H1 (cell line): Measurements from ENCODE around the gene ZNF385B. TPM values are rescaled to one million over a fixed set of nuclear protein-coding genes. Genes with fewer than 3 reads are reported as not detected.

ENCODE experiments used
- CTCF ChIA-PET: fragments of 300-600 bp; sonication (Branson Sonifier 250); formaldehyde crosslinking; loops from one replicate; lab custom pipeline; 2021; ENCODE audit not compliant: partially characterized antibody; lab: Charles Lee
- POLR2A ChIA-PET: fragments of 300-600 bp; sonication (Branson Sonifier 250); formaldehyde crosslinking; loops from one replicate; lab custom pipeline; 2021; ENCODE audit warnings: inconsistent platforms; ENCODE audit not compliant: partially characterized antibody; lab: Charles Lee
- DNase-seq, 2 experiments: peaks; one replicate each; pipeline versions ENCODE4 v3.0.0 to v3.0.0-alpha.2; 2010 to 2022; ENCODE audit warnings: low spot score in 2 of 2, low read depth in 1 of 2, mixed read lengths in 1 of 2
- FAIRE-seq: peaks from 2 replicates; lab custom pipeline; 2011; peaks lifted over from hg19 to GRCh38; lab: Jason Lieb, UNC
- H2AFZ ChIP-seq: 2 replicates; pipeline ENCODE4 v1.8.1; 2012; ENCODE audit warnings: low read length, inconsistent platforms
- H2AK5ac ChIP-seq: 2 replicates; pipeline ENCODE4 v1.6.1; 2013; ENCODE audit warnings: low read depth, low read length
- H2BK120ac ChIP-seq: replicated peaks from 2 replicates; pipeline ENCODE3; 2013; ENCODE audit warnings: low read depth, low read length, inconsistent platforms
- H2BK12ac ChIP-seq: 2 replicates; pipeline ENCODE4 v1.6.1; 2013; ENCODE audit warnings: low read depth, low read length
- H2BK15ac ChIP-seq: 2 replicates; pipeline ENCODE4 v1.6.1; 2013; ENCODE audit warnings: low read length
- H2BK20ac ChIP-seq: 2 replicates; pipeline ENCODE4 v1.6.1; 2013; ENCODE audit warnings: low read length
- H2BK5ac ChIP-seq: 2 replicates; pipeline ENCODE4 v1.6.1; 2013; ENCODE audit warnings: low read depth, low read length
- H3K14ac ChIP-seq: 2 replicates; pipeline ENCODE4 v1.6.1; 2013; ENCODE audit warnings: inconsistent platforms; ENCODE audit not compliant: insufficient read length
- H3K18ac ChIP-seq: 2 replicates; pipeline ENCODE4 v1.6.1; 2013; ENCODE audit warnings: low read length; ENCODE audit errors: extremely low read depth
- H3K23ac ChIP-seq: 2 replicates; pipeline ENCODE4 v1.6.1; 2013; ENCODE audit warnings: inconsistent platforms; ENCODE audit not compliant: insufficient read length
- H3K23me2 ChIP-seq: 2 replicates; pipeline ENCODE4 v1.6.1; 2013; ENCODE audit warnings: low read depth, low read length
- H3K27ac ChIP-seq: 2 replicates; pipeline ENCODE4 v1.6.1; 2011; ENCODE audit warnings: low read depth, low read length, inconsistent platforms
- H3K27me3 ChIP-seq, 4 experiments: replicated peaks in 1 of 4; 1 replicate in 1 of 4; 2 replicates in 3 of 4; pipeline versions ENCODE4 v1.6.1 to v1.8.1; 2011 to 2013; ENCODE audit warnings: low read length in 3 of 4, mild to moderate bottlenecking in 3 of 4, inconsistent platforms in 2 of 4, mixed read lengths in 2 of 4, moderate library complexity in 1 of 4; ENCODE audit not compliant: control insufficient read depth in 3 of 4, insufficient read depth in 3 of 4; ENCODE audit errors: extremely low read depth in 1 of 4
- H3K36me3 ChIP-seq, 4 experiments: 2 replicates each; pipeline versions ENCODE4 v1.6.1 to v1.8.1; 2011 to 2013; ENCODE audit warnings: mild to moderate bottlenecking in 4 of 4, low read length in 3 of 4, moderate library complexity in 2 of 4, control low read depth in 1 of 4, inconsistent platforms in 1 of 4; ENCODE audit not compliant: insufficient read depth in 4 of 4, control insufficient read depth in 2 of 4
- H3K4ac ChIP-seq: replicated peaks from 2 replicates; pipeline ENCODE3; 2013; ENCODE audit warnings: low read length, low read depth, mixed read lengths, inconsistent platforms; ENCODE audit not compliant: insufficient read length
- H3K4me1 ChIP-seq, 4 experiments: replicated peaks in 1 of 4; 1 replicate in 1 of 4; 2 replicates in 3 of 4; pipeline versions ENCODE4 v1.6.1 to v1.8.1; 2011 to 2013; ENCODE audit warnings: low read length in 3 of 4, inconsistent platforms in 2 of 4, mixed read lengths in 1 of 4; ENCODE audit not compliant: insufficient read depth in 4 of 4, control insufficient read depth in 3 of 4
- H3K4me2 ChIP-seq, 2 experiments: 2 replicates each; pipeline versions ENCODE4 v1.6.1 to v1.8.1; 2011 to 2013; ENCODE audit warnings: low read depth in 2 of 2, low read length in 2 of 2, control low read depth in 1 of 2, inconsistent platforms in 1 of 2, mild to moderate bottlenecking in 1 of 2; ENCODE audit not compliant: insufficient read depth in 1 of 2
- H3K4me3 ChIP-seq, 4 experiments: fragments of 200-600, 300-600 bp in 1 of 4; sonication (generic), shearing (Covaris generic), sonication (Bioruptor Twin) in 1 of 4; 2 replicates each; pipeline versions ENCODE4 v1.5.1 to v1.8.1; 2011 to 2016; ENCODE audit warnings: low read length in 4 of 4, low read depth in 3 of 4, control low read depth in 2 of 4, inconsistent platforms in 2 of 4, mild to moderate bottlenecking in 2 of 4, mixed read lengths in 1 of 4, moderate library complexity in 1 of 4; ENCODE audit not compliant: insufficient read depth in 2 of 4; ENCODE audit errors: extremely low read depth in 1 of 4
- H3K56ac ChIP-seq: replicated peaks from 2 replicates; pipeline ENCODE3; 2013; ENCODE audit warnings: low read depth, mild to moderate bottlenecking, mixed read lengths, low read length, inconsistent platforms; ENCODE audit not compliant: insufficient read length
- H3K79me1 ChIP-seq: 2 replicates; pipeline ENCODE4 v1.6.1; 2013; ENCODE audit warnings: low read depth, low read length, control low read depth
- H3K79me2 ChIP-seq, 2 experiments: 2 replicates each; pipeline versions ENCODE4 v1.6.1 to v1.8.1; 2012 to 2013; ENCODE audit warnings: low read length in 2 of 2, mild to moderate bottlenecking in 2 of 2, inconsistent platforms in 1 of 2; ENCODE audit not compliant: insufficient read depth in 2 of 2, control insufficient read depth in 1 of 2
- H3K9ac ChIP-seq, 4 experiments: replicated peaks in 1 of 4; 1 replicate in 1 of 4; 2 replicates in 3 of 4; pipeline versions ENCODE4 v1.6.1 to v1.8.1; 2011 to 2013; ENCODE audit warnings: low read depth in 3 of 4, low read length in 3 of 4, control low read depth in 2 of 4, mild to moderate bottlenecking in 2 of 4, moderate library complexity in 2 of 4, inconsistent platforms in 1 of 4; ENCODE audit errors: extremely low read depth in 1 of 4
- H3K9me3 ChIP-seq, 2 experiments: 2 replicates each; pipeline versions ENCODE4 v1.6.1 to v1.8.1; 2012 to 2013; ENCODE audit warnings: mild to moderate bottlenecking in 2 of 2, moderate library complexity in 2 of 2, control low read depth in 1 of 2, inconsistent platforms in 1 of 2, low read depth in 1 of 2, low read length in 1 of 2, mixed read lengths in 1 of 2; ENCODE audit not compliant: insufficient read depth in 2 of 2
- H4K20me1 ChIP-seq, 2 experiments: replicated peaks in 1 of 2; 2 replicates each; pipeline versions ENCODE3 to v1.8.1; 2011 to 2013; ENCODE audit warnings: inconsistent platforms in 2 of 2, low read length in 2 of 2, mild to moderate bottlenecking in 1 of 2; ENCODE audit not compliant: insufficient read depth in 2 of 2, control insufficient read depth in 1 of 2
- H4K5ac ChIP-seq: 2 replicates; pipeline ENCODE4 v1.6.1; 2013; ENCODE audit warnings: low read length, low read depth, mixed read lengths, inconsistent platforms; ENCODE audit not compliant: insufficient read length
- H4K8ac ChIP-seq: 2 replicates; pipeline ENCODE4 v1.8.0; 2013; ENCODE audit warnings: mild to moderate bottlenecking, moderate library complexity, low read length, inconsistent platforms; ENCODE audit not compliant: insufficient read depth; ENCODE audit errors: extremely low read depth
- H4K91ac ChIP-seq: replicated peaks from 2 replicates; pipeline ENCODE3; 2013; ENCODE audit warnings: low read length, mixed read lengths, inconsistent platforms; ENCODE audit not compliant: insufficient read length
- CHD1 ChIP-seq: IDR thresholded peaks from 2 replicates; pipeline ENCODE4 v1.6.1; 2012; ENCODE audit warnings: low read depth, low read length, improper control_type of control experiment
- EP300 ChIP-seq, 2 experiments: IDR thresholded peaks; 1 replicate in 1 of 2; 2 replicates in 1 of 2; pipeline ENCODE4 v1.6.1; 2011 to 2012; ENCODE audit warnings: low read depth in 2 of 2, low read length in 2 of 2, mild to moderate bottlenecking in 2 of 2, borderline replicate concordance in 1 of 2, inconsistent platforms in 1 of 2, moderate library complexity in 1 of 2
- HDAC2 ChIP-seq, 2 experiments: fragments of 300-600 bp in 1 of 2; sonication (generic) in 1 of 2; IDR thresholded peaks; 2 replicates each; pipeline ENCODE4 v1.6.1; 2011 to 2012; ENCODE audit warnings: low read depth in 2 of 2, low read length in 2 of 2, mild to moderate bottlenecking in 2 of 2, moderate library complexity in 2 of 2, borderline replicate concordance in 1 of 2, inconsistent platforms in 1 of 2
- MAFK ChIP-seq: IDR thresholded peaks from 2 replicates; pipeline ENCODE4 v1.6.1; 2012; ENCODE audit warnings: low read depth, mild to moderate bottlenecking, improper control_type of control experiment, low read length
- TEAD4 ChIP-seq: IDR thresholded peaks from 2 replicates; pipeline ENCODE4 v1.6.1; 2012; ENCODE audit warnings: low read depth, low read length, inconsistent platforms, mixed read lengths
- WGBS, 2 experiments: shearing (Covaris generic) in 1 of 2; methylation state at CpG; one replicate each; pipeline versions ENCODE4 v1.1.6 to v1.1.7; 2013 to 2015; ENCODE audit warnings: low lambda C conversion rate in 2 of 2, mixed read lengths in 2 of 2, inconsistent platforms in 1 of 2, low coverage in 1 of 2, missing lambda C conversion rate in 1 of 2; ENCODE audit not compliant: insufficient replicate concordance in 2 of 2, insufficient coverage in 1 of 2, insufficient read length in 1 of 2; ENCODE audit errors: extremely low coverage in 1 of 2, missing lambda C conversion rate in 1 of 2; 5-methylcytosine and 5-hydroxymethylcytosine counted together
- polyA plus RNA-seq, 7 experiments: library from polyadenylated mRNA; depleted of rRNA in 3 of 7; stranded (reverse) in 5 of 7; unstranded in 2 of 7; fragments of >200 nt in 5 of 7; fragments of 200-250 nt in 2 of 7; gene quantifications; 1 replicate in 5 of 7; 2 replicates in 1 of 7; 4 replicates in 1 of 7; pipeline versions ENCODE4 v1.2.1 to v1.2.3, GENCODE V29; 2011 to 2013; ENCODE audit warnings: missing spikeins in 2 of 7, mixed read lengths in 2 of 7
- total RNA-seq: library from RNA; stranded (reverse); fragmentation: NEBNext Ultra II Directional; extraction: Animal tissue kit (Norgen Biotek cat#: 25700); gene quantifications from 2 replicates; pipeline ENCODE4 v1.2.1, GENCODE V29; 2021
- TF ChIP-seq, protein P1 (sequence below): IDR thresholded peaks from 2 replicates; pipeline ENCODE4 v1.6.1; 2012; ENCODE audit warnings: low read length, inconsistent platforms
- TF ChIP-seq, protein P2 (sequence below), 3 experiments: IDR thresholded peaks; 1 replicate in 2 of 3; 2 replicates in 1 of 3; pipeline versions ENCODE4 v1.5.1 to v1.6.1; 2011; ENCODE audit warnings: low read length in 3 of 3, mild to moderate bottlenecking in 3 of 3, inconsistent platforms in 2 of 3, low read depth in 1 of 3, moderate library complexity in 1 of 3; ENCODE audit not compliant: insufficient read depth in 1 of 3; ENCODE audit errors: control extremely low read depth in 1 of 3

ZNF385B gene
- total and polyA plus RNA-seq, 2 of the 8 experiments (the other 6 are each of a cell fraction or from before 2014, with no cell fraction given) = 1.1 to 3.7 TPM

DNA sequence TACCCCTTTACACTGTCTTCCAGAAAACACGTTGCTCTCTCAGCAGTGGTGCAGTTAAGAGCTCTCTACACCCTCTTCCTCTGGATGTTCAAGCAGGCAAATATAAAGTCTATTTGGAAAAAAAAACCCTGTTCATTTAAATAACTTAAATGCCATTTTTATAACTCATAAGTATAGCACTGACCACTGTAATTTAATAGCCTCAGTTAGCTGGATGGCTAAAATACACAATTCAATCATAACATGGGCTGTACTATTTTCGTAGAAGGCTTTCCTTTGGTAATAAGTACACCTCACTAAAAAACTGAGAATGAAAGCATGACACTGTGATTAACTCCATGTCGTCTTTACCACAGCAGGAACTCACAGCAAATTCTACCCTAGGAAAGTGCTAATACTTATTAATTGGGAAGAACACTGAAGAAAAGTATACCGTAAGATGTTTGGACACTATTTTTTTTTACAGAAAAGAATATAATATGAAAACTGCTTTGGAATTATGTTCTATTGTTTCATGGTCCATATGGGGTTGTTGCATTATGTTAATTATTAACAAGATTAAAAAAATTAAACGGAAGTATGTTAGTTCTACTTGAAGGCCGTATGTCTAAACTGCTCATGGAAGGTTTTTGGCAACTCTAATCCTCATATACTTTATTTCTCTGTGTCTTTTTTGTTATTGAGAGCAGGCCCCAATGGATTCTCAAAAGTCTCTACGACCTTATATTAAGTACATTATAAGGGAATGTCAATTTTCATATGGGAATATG, 269.1 kb downstream of the ZNF385B start:
- H4K8ac ChIP-seq = no peak overlapping the region
- no peak overlapping the region for H2BK20ac ChIP-seq
- H3K4me1 ChIP-seq = peaks cover 0 to 2% (median 0%) of the 10 kb centered on the region in 4 experiments; a peak in 1 of 7 replicates
- H2BK15ac ChIP-seq = no peak overlapping the region
- ChIA-PET CTCF (interaction anchor here (0.7 to 1.6 kb wide), 3 partner anchors 8 to 82 kb away, joined by 3 read pairs; no protein-coding TSS in a partner anchor), POLR2A (interaction anchor here (1.1 kb wide), 1 partner anchor 10 kb away, joined by 4 read pairs; no protein-coding TSS in a partner anchor)
- DNase-seq = no peak
- H2BK12ac ChIP-seq = no peak overlapping the region
- no peak overlapping the region for H3K4ac ChIP-seq
- no peaks in the 10 kb centered on the region for H3K27me3 ChIP-seq
- no peaks in the 10 kb centered on the region for H3K79me2 ChIP-seq
- no peak overlapping the region for H3K27ac ChIP-seq
- no peak overlapping the region for H2AK5ac ChIP-seq
- H3K23me2 ChIP-seq = no peaks in the 10 kb centered on the region
- no peak overlapping the region for H3K56ac ChIP-seq
- no peaks in the 10 kb centered on the region for H3K79me1 ChIP-seq
- H3K36me3 ChIP-seq = no peaks in the 10 kb centered on the region
- no peak for FAIRE-seq
- H2BK5ac ChIP-seq = no peak overlapping the region
- no peak overlapping the region for H3K14ac ChIP-seq
- no peak overlapping the region for H4K91ac ChIP-seq
- H2BK120ac ChIP-seq = no peak overlapping the region
- H3K9ac ChIP-seq = no peak overlapping the region
- 82% methylated on average over 7 of the region's 7 CpGs; no CpG with 5 or more reads in 1 of the 2 experiments for WGBS, 2 experiments
- no peak overlapping the region for H2AFZ ChIP-seq
- no peak overlapping the region for H3K4me2 ChIP-seq
- H3K18ac ChIP-seq = no peak overlapping the region
- no peak overlapping the region for H4K5ac ChIP-seq
- no peak overlapping the region for H3K23ac ChIP-seq
- no peak overlapping the region for H3K4me3 ChIP-seq
- H3K9me3 ChIP-seq = no peaks in the 10 kb centered on the region
- H4K20me1 ChIP-seq = no peaks in the 10 kb centered on the region
- TF ChIP-seq, protein P1, sequence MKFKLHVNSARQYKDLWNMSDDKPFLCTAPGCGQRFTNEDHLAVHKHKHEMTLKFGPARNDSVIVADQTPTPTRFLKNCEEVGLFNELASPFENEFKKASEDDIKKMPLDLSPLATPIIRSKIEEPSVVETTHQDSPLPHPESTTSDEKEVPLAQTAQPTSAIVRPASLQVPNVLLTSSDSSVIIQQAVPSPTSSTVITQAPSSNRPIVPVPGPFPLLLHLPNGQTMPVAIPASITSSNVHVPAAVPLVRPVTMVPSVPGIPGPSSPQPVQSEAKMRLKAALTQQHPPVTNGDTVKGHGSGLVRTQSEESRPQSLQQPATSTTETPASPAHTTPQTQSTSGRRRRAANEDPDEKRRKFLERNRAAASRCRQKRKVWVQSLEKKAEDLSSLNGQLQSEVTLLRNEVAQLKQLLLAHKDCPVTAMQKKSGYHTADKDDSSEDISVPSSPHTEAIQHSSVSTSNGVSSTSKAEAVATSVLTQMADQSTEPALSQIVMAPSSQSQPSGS = no peak
- TF ChIP-seq HDAC2 (IDR thresholded peaks at IDR 0.05; ENCODE audit: borderline replicate concordance in 1 of 2, low read depth in 2 of 2, low read length in 2 of 2) = no peak
- no peak for TF ChIP-seq MAFK
- TF ChIP-seq, protein P2, sequence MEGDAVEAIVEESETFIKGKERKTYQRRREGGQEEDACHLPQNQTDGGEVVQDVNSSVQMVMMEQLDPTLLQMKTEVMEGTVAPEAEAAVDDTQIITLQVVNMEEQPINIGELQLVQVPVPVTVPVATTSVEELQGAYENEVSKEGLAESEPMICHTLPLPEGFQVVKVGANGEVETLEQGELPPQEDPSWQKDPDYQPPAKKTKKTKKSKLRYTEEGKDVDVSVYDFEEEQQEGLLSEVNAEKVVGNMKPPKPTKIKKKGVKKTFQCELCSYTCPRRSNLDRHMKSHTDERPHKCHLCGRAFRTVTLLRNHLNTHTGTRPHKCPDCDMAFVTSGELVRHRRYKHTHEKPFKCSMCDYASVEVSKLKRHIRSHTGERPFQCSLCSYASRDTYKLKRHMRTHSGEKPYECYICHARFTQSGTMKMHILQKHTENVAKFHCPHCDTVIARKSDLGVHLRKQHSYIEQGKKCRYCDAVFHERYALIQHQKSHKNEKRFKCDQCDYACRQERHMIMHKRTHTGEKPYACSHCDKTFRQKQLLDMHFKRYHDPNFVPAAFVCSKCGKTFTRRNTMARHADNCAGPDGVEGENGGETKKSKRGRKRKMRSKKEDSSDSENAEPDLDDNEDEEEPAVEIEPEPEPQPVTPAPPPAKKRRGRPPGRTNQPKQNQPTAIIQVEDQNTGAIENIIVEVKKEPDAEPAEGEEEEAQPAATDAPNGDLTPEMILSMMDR (IDR thresholded peaks at IDR 0.05; ENCODE audit: control extremely low read depth in 1 of 3, insufficient read depth in 1 of 3, low read depth in 1 of 3, low read length in 3 of 3) = no peak
- TF ChIP-seq EP300 (IDR thresholded peaks at IDR 0.05; ENCODE audit: borderline replicate concordance in 1 of 2, low read depth in 2 of 2, low read length in 2 of 2) = no peak
- TF ChIP-seq CHD1 = no peak
- TF ChIP-seq TEAD4 = no peak
